DMS53 treated with DMSO at 0.1 percent for 48 hours (cell line): ENCODE measurements around the gene CTDSP2.

ENCODE experiments used
- DNase-seq: peaks from one replicate; lab custom pipeline; 2025; ENCODE audit not compliant: unreplicated experiment; lab: John Stamatoyannopoulos, UW

CTDSP2 gene

DNA sequence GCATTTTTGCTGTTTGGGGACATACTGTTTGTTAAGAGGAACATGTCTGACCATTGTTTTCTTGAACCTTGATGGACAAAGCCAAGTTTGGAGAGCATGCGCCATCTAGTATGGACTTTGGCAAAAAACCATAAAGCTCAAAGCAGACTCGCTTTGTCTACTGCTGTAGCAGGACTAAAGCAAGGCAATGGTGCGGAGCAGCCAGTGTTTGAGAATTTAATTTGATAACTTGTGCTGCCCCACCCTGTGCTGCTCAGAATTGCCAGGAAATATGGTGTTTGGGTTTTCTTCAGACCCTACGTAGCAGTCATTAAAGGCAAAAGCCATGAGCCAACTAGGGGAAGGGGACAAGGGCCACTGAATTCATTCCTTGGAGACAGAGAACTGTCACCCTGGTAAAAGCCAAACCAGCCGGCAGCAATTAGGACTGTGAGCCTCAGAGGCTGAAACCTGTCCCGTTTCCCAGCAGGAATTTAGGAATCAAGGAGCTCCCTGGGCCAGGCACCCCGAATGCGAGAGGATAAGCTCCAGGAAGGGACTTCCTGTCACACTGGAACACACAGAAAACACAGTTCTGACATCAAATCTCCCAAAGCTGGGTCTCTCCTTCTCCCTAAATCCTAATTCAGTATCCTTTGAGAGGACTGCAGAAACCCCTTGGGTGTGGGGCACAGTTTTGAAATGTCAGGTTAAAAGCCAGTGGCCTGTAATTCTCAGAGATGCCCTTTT lies 29.1 kb downstream of the CTDSP2 start:
- no peak for DNase-seq

DNA sequence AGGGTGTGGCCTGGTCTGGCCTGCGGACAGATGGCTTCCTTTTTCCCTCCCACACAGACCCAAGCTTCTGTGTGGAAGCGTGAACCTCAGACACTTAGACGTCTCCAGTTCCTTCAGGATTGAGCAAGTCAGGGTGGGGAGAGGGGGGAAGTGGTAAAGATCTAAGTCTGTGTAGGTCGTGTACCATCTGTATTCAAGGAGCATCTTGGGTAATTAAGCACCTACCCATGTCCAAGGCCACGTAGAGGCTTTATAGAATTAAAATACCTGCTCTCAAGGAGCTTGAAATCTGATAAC lies 29.7 kb downstream of the CTDSP2 start:
- no peak for DNase-seq

GRCh38 chr12:57816001-57816854 lies 30.3 kb downstream of the CTDSP2 start:
- DNase-seq: no peak

GRCh38 chr12:57815177-57816000 lies 31.1 kb downstream of the CTDSP2 start:
- DNase-seq: peak; percentile 96

DNA sequence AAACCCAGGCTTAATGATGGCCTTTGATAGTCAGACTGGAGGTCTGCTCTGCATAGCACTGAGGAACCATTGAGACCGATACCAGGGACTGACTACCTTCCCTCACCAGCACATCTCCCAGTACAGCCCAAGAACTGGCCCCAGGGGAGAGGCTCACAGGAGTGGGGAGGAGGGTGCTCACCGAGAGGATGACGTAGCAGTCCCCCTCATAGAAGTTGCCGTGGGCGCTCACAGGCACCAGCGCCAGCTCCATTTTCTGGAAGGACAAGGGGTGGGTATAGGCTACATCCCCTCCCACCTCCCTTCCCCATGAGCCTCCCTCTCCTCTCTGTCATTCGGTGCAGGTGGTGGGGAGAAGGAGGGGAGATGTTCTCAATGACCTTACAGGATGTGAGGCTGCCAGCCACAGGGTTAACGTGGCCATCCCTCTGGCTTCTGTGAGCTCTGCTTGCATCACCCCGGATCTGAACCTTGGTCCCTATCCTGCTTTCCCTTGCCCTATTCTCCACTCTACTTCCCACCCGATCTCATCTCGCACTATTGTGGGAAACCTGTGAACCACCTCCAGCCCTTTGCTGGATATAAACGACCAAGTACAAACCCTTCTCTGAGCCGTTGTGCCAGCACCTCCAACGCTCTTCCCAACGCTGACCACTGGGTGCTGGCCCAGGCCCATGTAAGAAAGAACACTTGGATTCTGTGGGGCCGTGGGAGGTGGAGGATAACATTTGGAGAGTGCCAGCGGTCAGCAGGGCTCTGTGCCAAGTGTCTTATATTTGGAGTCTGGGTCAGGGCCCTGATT lies 32.4 kb downstream of the CTDSP2 start:
- no peak for DNase-seq

- no peak for DNase-seq
Observed at GRCh38 chr12:57813111-57813970, 33.2 kb downstream of the CTDSP2 start.

GRCh38 chr12:57811028-57811755 lies 35.3 kb downstream of the CTDSP2 start:
- peak; percentile 95 for DNase-seq

DNA sequence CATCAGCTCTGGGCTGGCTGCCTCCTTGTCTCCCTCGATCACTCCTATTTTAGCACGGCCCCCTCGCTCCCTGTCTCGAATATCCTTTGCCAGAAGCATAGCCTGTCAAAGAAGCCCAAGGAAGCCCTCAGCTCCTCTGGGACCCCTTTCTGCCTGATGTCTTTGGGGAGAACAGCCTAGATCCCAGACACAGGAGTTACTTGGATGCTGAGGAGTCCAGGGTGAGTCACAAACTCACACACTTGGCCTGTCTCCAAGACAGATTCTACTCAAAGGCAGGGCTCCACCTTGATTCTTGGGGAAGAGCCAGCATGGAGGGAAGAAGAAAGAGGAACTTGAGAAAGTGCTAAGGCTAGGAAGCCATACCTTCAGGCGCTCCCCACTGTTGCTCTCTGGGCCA lies 36.1 kb downstream of the CTDSP2 start:
- DNase-seq: no peak

DNA sequence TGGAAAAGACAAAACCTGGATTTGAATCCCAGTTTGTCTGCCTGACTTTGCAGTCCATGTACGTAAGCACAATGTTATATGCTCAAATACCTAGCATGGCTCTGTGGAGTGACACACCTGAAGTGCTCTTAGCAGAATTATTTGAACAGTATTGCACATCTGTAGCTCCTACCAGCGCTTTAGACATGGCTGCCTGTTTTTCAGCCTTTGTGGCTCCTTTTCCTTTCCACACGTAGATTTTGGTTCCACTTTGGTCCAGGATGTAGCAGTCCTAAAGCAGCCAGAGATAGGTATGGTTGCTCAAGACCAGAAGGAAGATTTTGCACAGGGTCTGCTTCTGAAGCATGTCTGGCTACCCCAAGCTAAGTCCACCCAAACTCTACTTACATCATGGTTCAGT lies 37.1 kb downstream of the CTDSP2 start:
- DNase-seq: no peak

- no peak for DNase-seq
Observed at GRCh38 chr12:57808351-57808750, 38.2 kb downstream of the CTDSP2 start.

- DNase-seq: no peak
Observed at GRCh38 chr12:57807285-57807684, 39.2 kb downstream of the CTDSP2 start.

DNA sequence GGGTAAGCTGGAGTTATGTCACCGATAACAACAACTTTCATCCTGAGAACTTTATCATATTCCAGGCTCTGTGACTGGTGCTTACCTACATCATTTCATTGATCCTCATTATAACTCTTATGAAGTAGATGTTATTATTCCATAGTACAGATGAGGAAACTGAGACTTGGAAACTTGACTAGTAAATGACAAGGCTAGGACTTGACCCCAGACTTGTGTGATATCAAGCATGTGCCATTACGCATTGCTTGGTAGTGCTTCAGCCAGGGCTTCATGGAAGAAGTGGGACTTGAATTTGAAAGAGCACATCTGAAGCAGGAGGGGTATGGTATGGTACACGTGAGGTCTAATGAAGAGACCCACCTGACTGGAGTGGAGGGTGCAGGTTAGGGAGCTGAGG lies 39.9 kb downstream of the CTDSP2 start:
- DNase-seq: no peak

DNA sequence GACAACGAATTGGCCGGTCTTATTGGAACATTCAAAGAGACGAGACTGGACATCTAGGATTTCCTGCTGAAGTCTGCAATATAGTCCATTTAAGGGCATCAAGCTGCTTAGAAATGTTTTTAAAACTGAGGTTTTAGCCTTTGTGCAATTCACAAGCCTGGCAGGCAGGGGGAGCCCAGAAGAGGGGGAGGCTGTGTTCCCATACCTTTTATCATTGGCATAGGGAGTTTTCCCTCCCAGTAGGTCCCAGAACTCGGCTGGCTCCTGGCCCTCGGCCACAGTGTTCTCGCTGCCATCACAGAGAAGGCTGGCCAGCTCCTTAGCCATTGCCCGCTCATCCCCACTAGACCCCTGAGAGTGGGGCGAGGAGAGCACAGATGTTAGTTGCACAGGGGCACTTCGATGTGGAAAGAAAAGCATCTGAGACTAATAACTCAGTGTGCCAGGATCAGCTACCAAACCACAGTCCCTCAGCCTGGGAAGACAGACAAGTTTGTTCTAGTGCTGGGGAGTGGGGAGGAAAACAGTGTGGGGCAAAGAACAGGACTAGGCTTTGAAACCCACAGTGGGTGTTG lies 43.1 kb downstream of the CTDSP2 start:
- peak; percentile 48 for DNase-seq

DNA sequence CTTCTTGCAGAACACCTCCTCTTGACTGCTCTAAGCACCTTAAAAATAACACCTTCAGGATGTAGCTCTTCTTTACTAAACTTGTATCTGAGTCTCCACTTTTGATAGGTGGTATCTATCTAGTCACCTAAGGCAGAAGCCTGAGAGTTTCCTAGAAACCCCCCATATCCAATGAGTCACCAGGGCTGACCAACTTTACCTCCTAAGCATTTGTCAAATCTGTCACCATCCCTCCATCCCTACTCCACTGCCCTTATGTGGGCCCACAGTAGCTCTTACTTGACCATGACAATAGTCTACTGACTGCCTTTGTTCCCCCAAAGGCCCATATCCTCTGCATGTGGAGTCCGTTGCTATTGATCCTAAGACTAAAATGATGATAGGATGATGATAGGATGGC lies 43.9 kb downstream of the CTDSP2 start:
- DNase-seq: no peak

DNA sequence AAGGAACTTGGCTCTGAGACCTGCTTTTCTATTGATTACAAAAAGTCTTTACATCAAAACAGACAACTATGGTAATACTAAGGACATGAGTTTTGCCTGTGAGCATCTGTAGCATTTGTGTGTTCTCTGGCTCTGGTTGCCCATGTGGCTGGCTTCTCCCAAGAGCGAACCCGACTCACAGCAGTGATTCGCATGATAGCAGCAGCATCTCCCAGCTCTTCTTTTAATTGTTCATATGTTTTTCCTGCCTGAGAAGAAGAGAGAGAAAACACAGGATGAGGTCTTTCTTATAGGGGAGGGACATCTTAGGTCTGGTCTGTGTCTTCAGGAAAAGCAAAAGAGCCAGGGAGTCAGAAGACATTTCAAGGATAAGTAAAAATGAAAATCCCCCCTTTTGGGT lies 45.6 kb downstream of the CTDSP2 start:
- no peak for DNase-seq

DNA sequence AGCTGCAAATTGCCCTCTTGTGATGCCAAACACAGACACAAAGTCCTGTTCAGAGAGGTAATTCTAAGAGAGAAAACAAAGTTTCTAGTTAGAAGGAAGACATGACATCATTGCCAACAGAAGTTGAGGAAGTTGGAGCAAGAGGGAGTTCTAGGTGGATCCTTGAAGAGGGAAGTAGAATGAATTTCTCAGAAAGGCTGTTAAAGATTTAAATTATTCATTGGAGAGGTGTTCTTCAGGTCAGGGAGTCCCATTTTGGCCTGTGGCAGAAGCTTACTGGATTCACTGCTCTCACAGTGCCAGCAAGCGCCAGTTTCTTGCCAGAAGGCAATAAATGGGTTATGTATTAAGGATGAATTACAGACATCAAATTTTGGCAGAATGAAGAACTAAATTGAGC lies 48.6 kb downstream of the CTDSP2 start:
- no peak for DNase-seq

- DNase-seq: no peak
Observed at GRCh38 chr12:57796996-57797395, 49.5 kb downstream of the CTDSP2 start.

GRCh38 chr12:57795354-57795753 lies 51.2 kb downstream of the CTDSP2 start:
- no peak for DNase-seq

DNA sequence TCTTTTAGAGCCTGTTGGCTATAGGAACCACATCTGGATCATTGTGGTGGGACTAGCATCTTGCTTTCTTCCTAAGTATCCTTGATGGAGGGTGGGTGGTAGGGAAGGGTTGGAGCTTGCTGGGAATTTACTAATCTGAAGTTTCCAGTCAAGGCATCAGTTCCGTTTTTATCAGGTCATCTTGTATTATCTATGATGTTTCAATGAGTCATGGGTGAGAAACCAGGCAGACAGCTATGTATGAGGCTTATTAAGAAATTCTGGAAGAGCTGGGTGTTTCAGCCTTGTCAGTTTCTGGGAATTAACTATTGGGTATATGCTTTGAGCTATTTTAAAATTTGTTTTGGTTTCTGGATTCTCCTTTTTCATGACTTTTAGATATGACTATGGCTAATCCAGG lies 52.6 kb downstream of the CTDSP2 start:
- no peak for DNase-seq
